Ramos (cell line): ENCODE measurements around the gene EXOC1.

Experiments used
- in situ Hi-C: fragments of 300-500 bp; cut with MboI; formaldehyde crosslinking; loops from one replicate; pipeline ENCODE4 v1.14.3; 2022; ENCODE audit warnings: low sequenced_read_pairs; ENCODE audit not compliant: unreplicated experiment

Gene EXOC1

DNA sequence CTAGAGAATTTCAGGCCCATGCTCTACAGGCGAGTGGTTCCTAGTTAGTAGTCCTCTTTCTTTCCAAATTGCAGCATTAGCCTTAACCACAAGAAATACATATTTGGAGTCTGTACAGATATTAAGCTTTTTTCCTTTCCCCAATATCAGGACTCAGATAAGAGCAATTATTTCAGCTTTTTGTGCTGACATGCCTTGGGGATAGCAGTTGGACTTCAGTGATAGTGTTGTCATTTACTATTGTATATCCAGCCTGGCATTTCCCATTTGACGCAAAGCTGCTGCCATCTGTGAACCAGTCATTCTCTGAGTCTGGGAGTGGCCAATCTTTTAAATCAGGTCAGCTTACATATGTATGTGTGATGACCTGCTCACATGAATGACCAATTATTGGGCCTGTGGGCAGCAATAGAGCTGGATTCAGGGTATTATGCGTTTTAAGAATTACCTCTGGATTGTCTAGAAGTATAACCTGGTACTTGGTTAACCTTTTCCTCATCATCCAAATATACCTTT lies 88.5 kb downstream of the EXOC1 start:
- in situ Hi-C loops, result no loop called here

DNA sequence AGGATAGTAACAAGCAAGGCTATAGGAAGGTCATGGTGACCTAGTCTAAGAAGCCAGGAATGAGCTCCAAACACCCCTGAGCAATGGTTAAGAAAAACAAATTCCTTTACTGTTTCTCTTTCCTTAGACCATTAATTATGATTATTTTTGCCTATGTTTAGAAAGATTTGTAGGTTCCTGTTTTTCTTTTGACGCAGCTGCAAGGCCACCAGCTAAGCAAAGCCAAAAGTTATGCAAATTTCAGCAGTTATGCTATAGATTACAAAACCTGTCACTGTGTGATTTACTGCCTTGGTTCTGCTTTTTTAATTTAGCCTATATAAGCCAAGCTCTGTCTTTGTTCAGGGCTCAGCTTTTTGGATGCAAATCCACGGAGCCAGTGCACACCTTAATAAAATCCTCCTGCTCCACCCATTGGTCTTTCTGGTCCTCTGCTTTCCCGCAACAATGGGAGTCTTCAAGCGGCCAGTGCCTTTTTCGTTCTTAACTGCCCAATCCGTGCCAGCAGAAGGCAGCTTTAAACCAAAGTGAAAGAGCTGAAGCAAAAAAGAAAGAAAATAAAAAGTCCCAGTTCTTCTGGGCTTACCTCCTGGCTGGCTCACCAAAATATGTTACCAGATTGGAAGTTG lies 93.9 kb downstream of the EXOC1 start:
- in situ Hi-C loops, result no loop called here

DNA sequence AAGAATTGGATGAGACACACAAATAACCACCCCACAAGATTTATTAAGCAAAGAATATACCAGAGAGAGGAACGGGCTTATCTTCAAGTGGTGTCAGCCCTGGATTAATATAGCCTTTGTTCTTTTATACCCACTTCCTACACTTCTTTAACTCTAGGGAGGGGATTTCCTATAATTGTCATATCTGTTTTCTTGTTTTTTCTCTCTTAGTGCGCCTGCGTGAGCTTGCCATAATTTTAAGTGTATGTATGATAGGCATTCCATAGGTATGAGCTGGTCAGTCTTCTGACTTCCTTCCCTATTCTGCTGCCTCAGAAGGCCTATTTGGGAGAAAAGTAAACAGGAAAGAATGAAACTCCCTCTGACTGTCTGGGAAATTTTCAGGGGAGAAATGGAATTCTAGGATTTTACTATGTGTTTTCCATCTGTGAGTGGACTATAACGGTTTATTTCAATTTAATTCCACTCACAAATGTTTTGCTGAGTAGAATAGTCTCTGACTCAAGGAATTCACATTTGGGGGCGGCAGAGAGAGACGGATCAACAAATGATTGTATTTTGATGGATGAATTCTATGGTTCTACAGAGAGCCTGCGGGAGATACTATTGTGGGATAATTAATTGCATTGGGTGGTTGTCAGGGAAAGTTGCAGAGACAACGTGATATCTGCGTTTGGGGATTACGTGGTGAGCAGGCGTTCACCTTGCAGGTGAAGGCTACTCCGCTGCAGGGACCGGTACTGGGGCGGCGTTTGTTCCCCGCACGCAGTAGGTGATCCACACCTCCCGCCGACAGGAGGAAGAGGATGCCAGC lies 94.7 kb downstream of the EXOC1 start:
- in situ Hi-C loops, result no loop called here

DNA sequence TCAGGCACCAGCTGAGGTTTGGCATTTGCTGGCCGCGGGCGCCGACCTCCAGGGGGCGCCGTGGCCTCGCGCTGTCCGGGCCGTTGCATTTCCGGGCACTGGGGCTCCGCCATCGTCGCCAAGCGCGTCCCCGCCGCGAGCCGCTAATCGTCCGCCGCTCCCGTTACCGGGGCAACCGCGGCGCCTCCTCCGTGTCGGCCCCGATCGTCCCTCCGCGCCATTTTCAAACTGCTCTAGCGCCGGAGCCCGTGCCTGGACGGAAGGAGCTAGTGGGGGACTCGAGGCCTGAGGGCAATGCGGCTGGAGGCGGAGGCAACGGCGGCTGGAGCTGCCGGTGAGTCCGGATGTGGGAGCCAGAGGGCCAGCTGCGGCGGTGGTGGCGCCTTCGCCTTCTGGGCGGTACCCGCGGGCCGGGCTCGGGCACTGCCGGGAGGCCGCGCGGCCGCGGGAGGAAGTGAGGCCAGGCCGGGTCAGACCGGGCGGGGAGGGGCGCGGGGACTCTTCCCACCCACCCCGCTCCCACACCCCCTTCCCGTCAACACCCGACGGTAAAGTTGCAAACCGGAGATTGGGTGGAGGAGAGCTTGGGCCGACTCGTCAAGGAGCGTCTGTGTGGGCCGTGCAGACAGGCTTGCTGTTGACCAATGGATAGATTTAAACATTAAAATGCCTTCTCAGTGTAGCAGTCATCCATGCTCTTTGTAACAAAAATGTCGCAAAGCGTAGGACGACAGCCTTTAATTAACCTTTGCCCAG lies 95.5 kb downstream of the EXOC1 start, which contains the start of gene CEP135:
Gene CEP135 (plus strand): TSS at position 220 of the 756 bp plus-strand sequence. CDS start 3,186 bp downstream, outside the sequence.
- in situ Hi-C loops, result no loop called here

DNA sequence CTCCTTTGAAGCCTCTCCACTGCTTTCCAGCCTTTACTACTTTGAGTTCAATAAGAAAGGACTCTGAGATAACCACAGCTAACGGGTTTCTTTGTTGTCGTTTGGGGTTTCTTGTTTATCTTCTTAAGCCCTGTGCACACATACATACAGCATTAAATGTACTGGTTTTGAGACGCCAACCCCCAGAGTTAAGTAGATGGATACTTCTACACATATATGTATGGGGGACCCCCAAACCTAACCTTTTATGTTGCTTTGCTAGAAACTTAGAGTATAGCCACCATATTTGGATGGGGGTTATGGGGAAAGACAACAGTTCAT lies 96.0 kb downstream of the EXOC1 start:
- in situ Hi-C loops, result no loop called here

DNA sequence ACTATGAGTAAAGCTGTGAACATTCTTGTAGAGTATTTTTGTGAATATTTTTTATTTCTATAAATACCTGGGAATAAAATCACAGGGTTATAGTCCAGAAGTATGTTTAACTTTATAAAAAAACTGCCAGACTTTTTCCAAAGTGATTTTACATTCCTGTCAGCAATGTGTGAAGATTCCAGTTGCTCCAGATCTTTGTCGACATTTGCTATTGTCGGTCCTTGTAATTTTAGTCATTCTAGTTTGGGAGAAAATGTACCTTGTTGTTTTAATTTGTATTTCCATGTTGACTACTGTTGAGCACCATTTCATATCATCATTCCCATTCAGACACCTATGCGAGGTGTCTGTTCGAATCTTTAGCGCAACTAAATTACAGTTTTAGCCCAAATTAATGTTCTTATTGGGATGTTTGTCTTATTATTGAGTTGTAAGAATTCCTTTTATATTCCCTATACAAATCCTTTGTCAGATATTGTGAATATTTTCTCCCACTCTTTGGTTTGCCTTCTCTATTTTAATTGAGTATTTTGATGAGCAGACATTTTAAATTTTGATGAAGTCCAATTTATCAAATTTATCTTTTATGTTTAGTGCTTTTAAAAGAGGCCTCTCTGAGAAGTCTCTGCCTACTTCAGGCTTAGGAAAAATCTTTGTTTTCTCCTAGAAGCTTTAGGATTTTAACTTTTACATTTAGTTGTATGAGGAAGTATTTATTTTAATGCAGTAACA lies 97.9 kb downstream of the EXOC1 start:
- in situ Hi-C loops, result no loop called here
